SK-N-SH (cell line): ENCODE results near the gene CHD2. TPM values are rescaled to one million over a fixed set of nuclear protein-coding genes. Genes with fewer than 3 reads are reported as not detected.

Source experiments
- CTCF ChIA-PET: fragments of 300-600, 350-600 bp; formaldehyde crosslinking; extraction: SDS; loops from one replicate; lab custom pipeline; 2021; lab: Yijun Ruan, JAX
- POLR2A ChIA-PET: fragments of 350-600 bp; sonication (Branson Sonifier 250); formaldehyde crosslinking; extraction: SDS; loops from one replicate; lab custom pipeline; 2020; ENCODE audit warnings: antibody characterized with exemption, inconsistent platforms; lab: Yijun Ruan, JAX
- DNase-seq: peaks from one replicate; pipeline ENCODE4 v3.0.0; 2012
- H2AFZ ChIP-seq: fragments of 200-600 bp; sonication (generic); 2 replicates; pipeline ENCODE4 v1.8.1; 2016; ENCODE audit warnings: antibody characterized with exemption, mild to moderate bottlenecking, low read depth
- H3F3A ChIP-seq: fragments of 200-600 bp; sonication (generic); replicated peaks from 2 replicates; pipeline ENCODE3; 2016; ENCODE audit warnings: antibody characterized with exemption, mild to moderate bottlenecking; ENCODE audit not compliant: insufficient read depth
- H3K27ac ChIP-seq, 2 experiments: fragments of 200-500 bp in 1 of 2; fragments of 200-600 bp in 1 of 2; sonication (Bioruptor generic) in 1 of 2; sonication (generic), shearing (Covaris generic) in 1 of 2; 2 replicates each; pipeline versions ENCODE4 v1.5.1 to v1.6.1; 2014 to 2016; ENCODE audit warnings: low read depth in 2 of 2, inconsistent platforms in 1 of 2, low read length in 1 of 2, mild to moderate bottlenecking in 1 of 2, mixed read lengths in 1 of 2
- H3K27me3 ChIP-seq: fragments of 200-600 bp; sonication (generic), shearing (Covaris generic); 2 replicates; pipeline ENCODE4 v1.6.1; 2016; ENCODE audit warnings: mixed run types; ENCODE audit not compliant: insufficient read depth
- H3K36me3 ChIP-seq, 2 experiments: fragments of 200-500 bp in 1 of 2; fragments of 200-600 bp in 1 of 2; sonication (Bioruptor generic) in 1 of 2; sonication (generic) in 1 of 2; replicated peaks in 1 of 2; 2 replicates each; pipeline versions ENCODE3 to v1.5.1; 2014 to 2016; ENCODE audit warnings: low read length in 1 of 2, mild to moderate bottlenecking in 1 of 2; ENCODE audit not compliant: insufficient read depth in 2 of 2, control insufficient read depth in 1 of 2
- H3K4me1 ChIP-seq, 2 experiments: fragments of 200-500 bp in 1 of 2; fragments of 200-600 bp in 1 of 2; sonication (Bioruptor generic) in 1 of 2; sonication (generic), shearing (Covaris generic) in 1 of 2; 2 replicates each; pipeline versions ENCODE4 v1.5.1 to v1.6.1; 2014 to 2016; ENCODE audit warnings: low read depth in 1 of 2, low read length in 1 of 2, mixed run types in 1 of 2; ENCODE audit not compliant: insufficient read depth in 2 of 2, control insufficient read depth in 1 of 2
- H3K4me2 ChIP-seq: fragments of 200-600 bp; sonication (generic), shearing (Covaris generic); 2 replicates; pipeline ENCODE4 v1.6.1; 2017; ENCODE audit warnings: mixed run types
- H3K4me3 ChIP-seq, 2 experiments: fragments of 200-500 bp in 1 of 2; fragments of 200-600 bp in 1 of 2; sonication (Bioruptor generic) in 1 of 2; sonication (generic), shearing (Covaris generic) in 1 of 2; 2 replicates each; pipeline versions ENCODE4 v1.5.1 to v1.8.1; 2014 to 2016; ENCODE audit warnings: low read depth in 2 of 2, inconsistent platforms in 1 of 2, low read length in 1 of 2, mild to moderate bottlenecking in 1 of 2, mixed read lengths in 1 of 2, moderate library complexity in 1 of 2
- H3K79me2 ChIP-seq: fragments of 200-600 bp; sonication (generic); 2 replicates; pipeline ENCODE4 v1.8.1; 2017; ENCODE audit warnings: mild to moderate bottlenecking; ENCODE audit not compliant: insufficient read depth
- H3K9ac ChIP-seq: fragments of 200-600 bp; sonication (generic); 2 replicates; pipeline ENCODE4 v1.6.1; 2017; ENCODE audit warnings: mixed run types
- H3K9me2 ChIP-seq: fragments of 200-600 bp; sonication (generic); 2 replicates; pipeline ENCODE4 v1.6.1; 2017; ENCODE audit warnings: mixed run types
- H3K9me3 ChIP-seq: fragments of 200-600 bp; sonication (generic); 2 replicates; pipeline ENCODE4 v1.6.1; 2017; ENCODE audit warnings: mixed run types, mild to moderate bottlenecking, moderate library complexity
- H4K20me1 ChIP-seq: fragments of 200-600 bp; sonication (generic); 2 replicates; pipeline ENCODE4 v1.6.1; 2017; ENCODE audit warnings: mild to moderate bottlenecking, mixed run types; ENCODE audit not compliant: insufficient read depth
- FOXJ3 ChIP-seq: sonication (generic); formaldehyde crosslinking; IDR thresholded peaks from 2 replicates; pipeline ENCODE4 v1.5.1; 2020; ENCODE audit warnings: mild to moderate bottlenecking, missing genetic modification reagents
- JUND ChIP-seq: IDR thresholded peaks from 2 replicates; pipeline ENCODE4 v1.4.0; 2012
- MAX ChIP-seq: IDR thresholded peaks from 2 replicates; pipeline ENCODE4 v1.4.0; 2012; ENCODE audit warnings: low read depth
- NFIC ChIP-seq: IDR thresholded peaks from 2 replicates; pipeline ENCODE4 v1.4.0; 2012; ENCODE audit warnings: borderline replicate concordance
- RFX5 ChIP-seq: IDR thresholded peaks from 2 replicates; pipeline ENCODE4 v1.6.1; 2012; ENCODE audit warnings: mild to moderate bottlenecking, improper control_type of control experiment, low read length
- RXRA ChIP-seq: IDR thresholded peaks from 2 replicates; pipeline ENCODE4 v1.4.0; 2012; ENCODE audit warnings: low read depth, mild to moderate bottlenecking, borderline replicate concordance
- SIN3A ChIP-seq: IDR thresholded peaks from 2 replicates; pipeline ENCODE4 v1.6.1; 2012; ENCODE audit warnings: low read depth, mild to moderate bottlenecking, low read length, moderate library complexity, borderline replicate concordance
- SMC3 ChIP-seq: IDR thresholded peaks from 2 replicates; pipeline ENCODE4 v1.6.1; 2012; ENCODE audit warnings: low read depth, low read length, improper control_type of control experiment
- TEAD4 ChIP-seq: IDR thresholded peaks from 2 replicates; pipeline ENCODE4 v1.4.0; 2012; ENCODE audit warnings: mild to moderate bottlenecking, borderline replicate concordance; ENCODE audit not compliant: insufficient read depth
- YY1 ChIP-seq: IDR thresholded peaks from 2 replicates; pipeline ENCODE4 v1.4.0; 2012; ENCODE audit warnings: low read depth, mild to moderate bottlenecking
- WGBS: methylation state at CpG from one replicate; pipeline ENCODE4 v1.1.6; 2017; ENCODE audit warnings: low lambda C conversion rate; 5-methylcytosine and 5-hydroxymethylcytosine counted together
- polyA plus RNA-seq, 3 experiments: library from polyadenylated mRNA; depleted of rRNA; stranded (reverse); fragments of >200 nt; gene quantifications; 2 replicates each; pipeline ENCODE4 v1.2.3, GENCODE V29; 2012
- TF ChIP-seq, protein P1 (sequence below): IDR thresholded peaks from 2 replicates; pipeline ENCODE4 v1.6.1; 2012; ENCODE audit warnings: mild to moderate bottlenecking, low read depth, low read length, moderate library complexity
- TF ChIP-seq, protein P2 (sequence below): fragments of 150-350 bp; IDR thresholded peaks from 2 replicates; pipeline ENCODE4 v1.6.1; 2016; ENCODE audit warnings: mild to moderate bottlenecking, low read depth, low read length

CHD2 gene
- polyA plus RNA-seq, 1 of the 3 experiments (the other 2 are of a cell fraction): 25.3 TPM

- TF ChIP-seq RXRA (no peak), TEAD4 (no peak), SIN3A (no peak)
- TF ChIP-seq, all 33 proteins: peak for 0
Observed at GRCh38 chr15:93063262-93063671, 163.1 kb downstream of the CHD2 start (continued).

GRCh38 chr15:93063796-93064690 lies 163.9 kb downstream of the CHD2 start:
- peaks cover 0 to 3% of the 10 kb centered on the region in 2 experiments; a peak in 2 of 4 replicates for H3K4me1 ChIP-seq
- no peaks in the 10 kb centered on the region for H3K27me3 ChIP-seq
- CTCF ChIA-PET: interaction anchor here (0.5 to 2.1 kb wide), 6 partner anchors 9 to 1263 kb away, joined by 3 to 11 read pairs (median 4); no protein-coding TSS in a partner anchor
- H2AFZ ChIP-seq: no peak overlapping the region
- H3K4me3 ChIP-seq: no peak overlapping the region
- no peaks in the 10 kb centered on the region for H3K9me2 ChIP-seq
- no peaks in the 10 kb centered on the region for H3K9me3 ChIP-seq
- H3K27ac ChIP-seq: no peak overlapping the region
- no peaks in the 10 kb centered on the region for H3K36me3 ChIP-seq
- H3K9ac ChIP-seq: no peak overlapping the region
- POLR2A ChIA-PET: no interaction called here
- H3K79me2 ChIP-seq: no peaks in the 10 kb centered on the region
- 81% methylated on average over 13 of the region's 23 CpGs for WGBS
- H4K20me1 ChIP-seq: no peaks in the 10 kb centered on the region; the same call in 1 of the 2 replicates
- no peak for TF ChIP-seq RFX5
- no peak for DNase-seq
- no peaks in the 10 kb centered on the region for H3F3A ChIP-seq
- H3K4me2 ChIP-seq: no peak overlapping the region

GRCh38 chr15:93065641-93066045 lies 165.5 kb downstream of the CHD2 start:
- Histone ChIP-seq H2AFZ (no peak overlapping the region), H3K4me1 (peaks cover 0 to 3% of the 10 kb centered on the region in 2 experiments; a peak in 2 of 4 replicates), H4K20me1 (no peaks in the 10 kb centered on the region; the same call in 1 of the 2 replicates), H3K9ac (no peak overlapping the region), H3F3A (no peaks in the 10 kb centered on the region), H3K9me2 (no peaks in the 10 kb centered on the region), H3K27me3 (no peaks in the 10 kb centered on the region), H3K9me3 (no peaks in the 10 kb centered on the region), H3K79me2 (no peaks in the 10 kb centered on the region), H3K4me2 (no peak overlapping the region), H3K4me3 (no peak overlapping the region), H3K27ac (no peak overlapping the region), H3K36me3 (no peaks in the 10 kb centered on the region)
- WGBS: 80% methylated on average over 1 of the region's 23 CpGs
- TF ChIP-seq MAX (no peak), NFIC (no peak), SMC3 (no peak), YY1 (no peak), JUND (no peak), FOXJ3 (CRISPR knock-in tag) (no peak)
- TF ChIP-seq, protein P1, sequence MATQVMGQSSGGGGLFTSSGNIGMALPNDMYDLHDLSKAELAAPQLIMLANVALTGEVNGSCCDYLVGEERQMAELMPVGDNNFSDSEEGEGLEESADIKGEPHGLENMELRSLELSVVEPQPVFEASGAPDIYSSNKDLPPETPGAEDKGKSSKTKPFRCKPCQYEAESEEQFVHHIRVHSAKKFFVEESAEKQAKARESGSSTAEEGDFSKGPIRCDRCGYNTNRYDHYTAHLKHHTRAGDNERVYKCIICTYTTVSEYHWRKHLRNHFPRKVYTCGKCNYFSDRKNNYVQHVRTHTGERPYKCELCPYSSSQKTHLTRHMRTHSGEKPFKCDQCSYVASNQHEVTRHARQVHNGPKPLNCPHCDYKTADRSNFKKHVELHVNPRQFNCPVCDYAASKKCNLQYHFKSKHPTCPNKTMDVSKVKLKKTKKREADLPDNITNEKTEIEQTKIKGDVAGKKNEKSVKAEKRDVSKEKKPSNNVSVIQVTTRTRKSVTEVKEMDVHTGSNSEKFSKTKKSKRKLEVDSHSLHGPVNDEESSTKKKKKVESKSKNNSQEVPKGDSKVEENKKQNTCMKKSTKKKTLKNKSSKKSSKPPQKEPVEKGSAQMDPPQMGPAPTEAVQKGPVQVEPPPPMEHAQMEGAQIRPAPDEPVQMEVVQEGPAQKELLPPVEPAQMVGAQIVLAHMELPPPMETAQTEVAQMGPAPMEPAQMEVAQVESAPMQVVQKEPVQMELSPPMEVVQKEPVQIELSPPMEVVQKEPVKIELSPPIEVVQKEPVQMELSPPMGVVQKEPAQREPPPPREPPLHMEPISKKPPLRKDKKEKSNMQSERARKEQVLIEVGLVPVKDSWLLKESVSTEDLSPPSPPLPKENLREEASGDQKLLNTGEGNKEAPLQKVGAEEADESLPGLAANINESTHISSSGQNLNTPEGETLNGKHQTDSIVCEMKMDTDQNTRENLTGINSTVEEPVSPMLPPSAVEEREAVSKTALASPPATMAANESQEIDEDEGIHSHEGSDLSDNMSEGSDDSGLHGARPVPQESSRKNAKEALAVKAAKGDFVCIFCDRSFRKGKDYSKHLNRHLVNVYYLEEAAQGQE: no peak
- TF ChIP-seq, protein P2, sequence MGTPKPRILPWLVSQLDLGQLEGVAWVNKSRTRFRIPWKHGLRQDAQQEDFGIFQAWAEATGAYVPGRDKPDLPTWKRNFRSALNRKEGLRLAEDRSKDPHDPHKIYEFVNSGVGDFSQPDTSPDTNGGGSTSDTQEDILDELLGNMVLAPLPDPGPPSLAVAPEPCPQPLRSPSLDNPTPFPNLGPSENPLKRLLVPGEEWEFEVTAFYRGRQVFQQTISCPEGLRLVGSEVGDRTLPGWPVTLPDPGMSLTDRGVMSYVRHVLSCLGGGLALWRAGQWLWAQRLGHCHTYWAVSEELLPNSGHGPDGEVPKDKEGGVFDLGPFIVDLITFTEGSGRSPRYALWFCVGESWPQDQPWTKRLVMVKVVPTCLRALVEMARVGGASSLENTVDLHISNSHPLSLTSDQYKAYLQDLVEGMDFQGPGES: no peak
- DNase-seq: no peak
- ChIA-PET CTCF (interaction anchor here (0.7 to 2.1 kb wide), 3 partner anchors 22 to 1054 kb away, joined by 3 to 11 read pairs (median 4); no protein-coding TSS in a partner anchor), POLR2A (no interaction called here)
